ENCODE data around the gene LAMB4. TPM values are rescaled to one million over a fixed set of nuclear protein-coding genes. Genes with fewer than 3 reads are reported as not detected.

Gene LAMB4
- total RNA-seq, 1 donor from 2014 or later = 1.1 TPM

GRCh38 chr7:108143658-108144420 is 13.7 kb upstream of the LAMB4 start:
- no peak for DNase-seq (ENCODE audit: low spot score)
- Mint-ChIP-seq H3K9me3 (ENCODE audit: unreplicated experiment) (no peaks in the 10 kb centered on the region), H3K27me3 (ENCODE audit: unreplicated experiment) (no peaks in the 10 kb centered on the region), H3K27ac (ENCODE audit: unreplicated experiment) (no peak overlapping the region), H3K36me3 (ENCODE audit: low read depth, unreplicated experiment) (no peaks in the 10 kb centered on the region), H3K4me3 (ENCODE audit: unreplicated experiment) (no peak overlapping the region), H3K4me1 (ENCODE audit: unreplicated experiment) (peaks cover 13% of the 10 kb centered on the region)
- no peak for TF ChIP-seq CTCF (IDR thresholded peaks at IDR 0.05; ENCODE audit: unreplicated experiment)

GRCh38 chr7:108142675-108143259 is 12.6 kb upstream of the LAMB4 start:
- H3K27me3 Mint-ChIP-seq (ENCODE audit: unreplicated experiment) = no peaks in the 10 kb centered on the region

GRCh38 chr7:108142180-108142579 is 12.0 kb upstream of the LAMB4 start:
- Mint-ChIP-seq H3K9me3 (ENCODE audit: unreplicated experiment) (no peaks in the 10 kb centered on the region), H3K27ac (ENCODE audit: unreplicated experiment) (no peak overlapping the region), H3K4me1 (ENCODE audit: unreplicated experiment) (peaks cover 16% of the 10 kb centered on the region), H3K4me3 (ENCODE audit: unreplicated experiment) (no peak overlapping the region), H3K36me3 (ENCODE audit: low read depth, unreplicated experiment) (no peaks in the 10 kb centered on the region), H3K27me3 (ENCODE audit: unreplicated experiment) (no peaks in the 10 kb centered on the region)
- DNase-seq (ENCODE audit: low spot score) = no peak
- no peak for TF ChIP-seq CTCF (IDR thresholded peaks at IDR 0.05; ENCODE audit: unreplicated experiment)

More at GRCh38 chr7:108142675-108143259, 12.6 kb upstream of the LAMB4 start:
- Mint-ChIP-seq H3K9me3 (ENCODE audit: unreplicated experiment) (no peaks in the 10 kb centered on the region), H3K4me1 (ENCODE audit: unreplicated experiment) (peaks cover 16% of the 10 kb centered on the region), H3K27ac (ENCODE audit: unreplicated experiment) (no peak overlapping the region), H3K4me3 (ENCODE audit: unreplicated experiment) (no peak overlapping the region), H3K36me3 (ENCODE audit: low read depth, unreplicated experiment) (no peaks in the 10 kb centered on the region)
- DNase-seq (ENCODE audit: low spot score) = no peak
- no peak for TF ChIP-seq CTCF (IDR thresholded peaks at IDR 0.05; ENCODE audit: unreplicated experiment)

- no peak overlapping the region for H3K27ac Mint-ChIP-seq (ENCODE audit: unreplicated experiment)
- no peak for TF ChIP-seq CTCF (IDR thresholded peaks at IDR 0.05; ENCODE audit: unreplicated experiment)
- no peaks in the 10 kb centered on the region for H3K27me3 Mint-ChIP-seq (ENCODE audit: unreplicated experiment)
- H3K4me3 Mint-ChIP-seq (ENCODE audit: unreplicated experiment) = no peak overlapping the region
- no peaks in the 10 kb centered on the region for H3K36me3 Mint-ChIP-seq (ENCODE audit: low read depth, unreplicated experiment)
- H3K9me3 Mint-ChIP-seq (ENCODE audit: unreplicated experiment) = no peaks in the 10 kb centered on the region
- peaks cover 16% of the 10 kb centered on the region for H3K4me1 Mint-ChIP-seq (ENCODE audit: unreplicated experiment)
- no peak for DNase-seq (ENCODE audit: low spot score)
Observed at GRCh38 chr7:108140671-108141070, 10.5 kb upstream of the LAMB4 start.

- DNase-seq (ENCODE audit: low spot score) = no peak
- H3K36me3 Mint-ChIP-seq (ENCODE audit: low read depth, unreplicated experiment) = no peaks in the 10 kb centered on the region
- H3K4me1 Mint-ChIP-seq (ENCODE audit: unreplicated experiment) = peaks cover 19% of the 10 kb centered on the region
- no peak for TF ChIP-seq CTCF (IDR thresholded peaks at IDR 0.05; ENCODE audit: unreplicated experiment)
- no peak overlapping the region for H3K27ac Mint-ChIP-seq (ENCODE audit: unreplicated experiment)
- no peak overlapping the region for H3K4me3 Mint-ChIP-seq (ENCODE audit: unreplicated experiment)
- H3K9me3 Mint-ChIP-seq (ENCODE audit: unreplicated experiment) = no peaks in the 10 kb centered on the region
- H3K27me3 Mint-ChIP-seq (ENCODE audit: unreplicated experiment) = no peaks in the 10 kb centered on the region
Observed at GRCh38 chr7:108138911-108139310, 8.8 kb upstream of the LAMB4 start.
